Measurements from ENCODE around the gene ZKSCAN2. TPM values are rescaled to one million over a fixed set of nuclear protein-coding genes. Genes with fewer than 3 reads are reported as not detected.

Gene ZKSCAN2
- total RNA-seq, 1 experiment from 2014 or later, result 4.5 TPM

DNA sequence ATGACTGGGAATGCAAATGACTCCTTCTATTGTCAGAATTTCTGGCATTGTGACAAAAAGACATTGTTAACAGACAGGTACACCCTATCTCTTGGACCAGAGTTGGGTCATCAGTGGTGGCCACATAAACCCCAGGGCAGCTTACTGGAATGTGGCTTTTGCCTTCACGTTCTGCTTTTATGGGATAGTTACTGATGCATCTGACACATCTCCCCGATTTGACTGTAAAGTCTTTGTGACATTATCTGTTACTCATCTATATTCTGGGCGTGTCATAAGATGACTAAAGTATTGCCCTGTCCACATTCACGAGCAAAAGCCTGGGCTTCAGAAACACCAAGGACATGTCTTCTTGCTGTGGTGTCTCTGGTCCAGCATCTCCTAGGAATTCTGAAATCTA is 59.6 kb downstream of the ZKSCAN2 start:
- no peak overlapping the region for H2AFZ ChIP-seq
- BruUV-seq (replicated peaks), result no TSS peak
- TF ChIP-seq CTCF (conservative IDR thresholded peaks at IDR 0.05), result no peak
- TF ChIP-seq EZH2 (IDR thresholded peaks at IDR 0.05; ENCODE audit: low read depth), result no peak
- H3K4me2 ChIP-seq, result no peak overlapping the region
- no peaks in the 10 kb centered on the region for H3K79me2 ChIP-seq (ENCODE audit: low read depth)
- ChIA-PET CTCF (interaction anchor here (0.7 kb wide), 1 partner anchor 11 kb away, joined by 3 read pairs; no protein-coding TSS in a partner anchor), POLR2A (ENCODE audit: unreplicated experiment) (no interaction called here)
- H3K4me3 ChIP-seq, result no peak overlapping the region
- no peaks in the 10 kb centered on the region for H4K20me1 ChIP-seq (ENCODE audit: insufficient read depth)
- H3K27ac ChIP-seq, result no peak overlapping the region
- no peaks in the 10 kb centered on the region for H3K9me3 ChIP-seq (ENCODE audit: insufficient read depth, low read depth)
- H3F3A ChIP-seq (ENCODE audit: insufficient read depth, low read depth), result no peaks in the 10 kb centered on the region
- no peaks in the 10 kb centered on the region for H3K36me3 ChIP-seq (ENCODE audit: low read depth)
- H3K4me1 ChIP-seq (replicated peaks; ENCODE audit: insufficient read depth), result no peaks in the 10 kb centered on the region
- no peaks in the 10 kb centered on the region for H3K9me2 ChIP-seq (ENCODE audit: insufficient read depth)
- DNase-seq, result no peak
- intact Hi-C loops (cut with micrococcal nuclease; ENCODE audit: unreplicated experiment), result no loop called here
- no peaks in the 10 kb centered on the region for H3K27me3 ChIP-seq (ENCODE audit: insufficient read depth, low read depth)

DNA sequence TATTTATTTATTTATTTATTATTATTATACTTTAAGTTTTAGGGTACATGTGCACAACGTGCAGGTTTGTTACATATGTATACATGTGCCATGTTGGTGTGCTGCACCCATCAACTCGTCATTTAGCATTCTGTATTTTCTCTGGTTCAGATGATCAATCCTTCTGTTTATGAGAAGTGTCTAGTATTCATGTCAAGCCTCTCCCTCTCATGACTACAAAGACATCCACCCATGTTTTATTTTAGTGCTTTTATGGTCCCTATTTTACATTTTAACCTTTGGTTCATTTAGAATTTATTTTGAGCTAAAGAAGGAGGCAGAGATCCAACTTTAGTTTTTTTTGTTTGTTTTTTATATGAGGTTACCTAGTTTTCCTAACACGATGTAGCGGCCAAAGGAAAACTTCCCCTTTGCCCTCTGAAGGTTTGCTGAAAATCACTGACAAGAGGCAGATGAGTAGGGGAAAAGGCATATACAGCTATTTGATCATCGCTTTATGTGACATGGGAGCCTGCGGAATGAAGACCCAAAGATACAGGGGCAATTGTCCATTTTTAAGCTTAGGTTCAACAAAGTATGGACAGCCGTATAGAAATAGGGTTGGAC is 63.3 kb downstream of the ZKSCAN2 start:
- Histone ChIP-seq H3F3A (ENCODE audit: insufficient read depth, low read depth) (no peaks in the 10 kb centered on the region), H3K79me2 (ENCODE audit: low read depth) (no peaks in the 10 kb centered on the region), H3K9me2 (ENCODE audit: insufficient read depth) (no peaks in the 10 kb centered on the region), H3K27me3 (ENCODE audit: insufficient read depth, low read depth) (no peaks in the 10 kb centered on the region), H3K27ac (no peak overlapping the region), H3K36me3 (ENCODE audit: low read depth) (no peaks in the 10 kb centered on the region), H3K4me1 (replicated peaks; ENCODE audit: insufficient read depth) (no peaks in the 10 kb centered on the region), H3K4me3 (no peak overlapping the region), H2AFZ (no peak overlapping the region), H3K4me2 (no peak overlapping the region), H3K9me3 (ENCODE audit: insufficient read depth, low read depth) (no peaks in the 10 kb centered on the region), H4K20me1 (ENCODE audit: insufficient read depth) (no peaks in the 10 kb centered on the region)
- intact Hi-C loops (cut with micrococcal nuclease; ENCODE audit: unreplicated experiment), result no loop called here
- ChIA-PET POLR2A (ENCODE audit: unreplicated experiment) (no interaction called here), CTCF (interaction anchor here (0.6 kb wide), 1 partner anchor 77 kb away, joined by 3 read pairs; no protein-coding TSS in a partner anchor)
- no TSS peak for BruUV-seq (replicated peaks)
- DNase-seq, result no peak
- TF ChIP-seq EZH2 (IDR thresholded peaks at IDR 0.05; ENCODE audit: low read depth), result no peak
- no peak for TF ChIP-seq CTCF (conservative IDR thresholded peaks at IDR 0.05)

GRCh38 chr16:25192096-25192495 is 65.5 kb downstream of the ZKSCAN2 start:
- Histone ChIP-seq H3K79me2 (ENCODE audit: low read depth) (no peaks in the 10 kb centered on the region), H3F3A (ENCODE audit: insufficient read depth, low read depth) (peaks cover 2% of the 10 kb centered on the region; the same call in 1 of the 2 replicates), H4K20me1 (ENCODE audit: insufficient read depth) (no peaks in the 10 kb centered on the region), H3K4me2 (no peak overlapping the region), H3K36me3 (ENCODE audit: low read depth) (no peaks in the 10 kb centered on the region), H3K4me1 (replicated peaks; ENCODE audit: insufficient read depth) (no peaks in the 10 kb centered on the region), H2AFZ (no peak overlapping the region), H3K27me3 (ENCODE audit: insufficient read depth, low read depth) (no peaks in the 10 kb centered on the region), H3K4me3 (no peak overlapping the region), H3K9me2 (ENCODE audit: insufficient read depth) (no peaks in the 10 kb centered on the region), H3K27ac (no peak overlapping the region), H3K9me3 (ENCODE audit: insufficient read depth, low read depth) (no peaks in the 10 kb centered on the region)
- ChIA-PET CTCF (no interaction called here), POLR2A (ENCODE audit: unreplicated experiment) (no interaction called here)
- no peak for TF ChIP-seq EZH2 (IDR thresholded peaks at IDR 0.05; ENCODE audit: low read depth)
- no peak for TF ChIP-seq CTCF (conservative IDR thresholded peaks at IDR 0.05)
- no TSS peak for BruUV-seq (replicated peaks)
- intact Hi-C loops (cut with micrococcal nuclease; ENCODE audit: unreplicated experiment), result no loop called here
- no peak for DNase-seq

All from PC-9 (cell line).